Fibroblast of mammary gland (primary cell): ENCODE data around the gene TIPRL.

Experiments used
- DNase-seq: peaks from one replicate; pipeline ENCODE4 v3.0.0-alpha.2; 2010; ENCODE audit warnings: low read depth
- H3K4me3 ChIP-seq: 2 replicates; pipeline ENCODE4 v1.5.1; 2011; ENCODE audit warnings: low read depth, mild to moderate bottlenecking, low read length, moderate library complexity; ENCODE audit not compliant: control insufficient read depth
- TF ChIP-seq, protein P1 (sequence below): conservative IDR thresholded peaks from 2 replicates; pipeline ENCODE4 v1.5.1; 2011; ENCODE audit warnings: low read depth, low read length, inconsistent platforms; ENCODE audit not compliant: control insufficient read depth, insufficient read depth

TIPRL gene

DNA sequence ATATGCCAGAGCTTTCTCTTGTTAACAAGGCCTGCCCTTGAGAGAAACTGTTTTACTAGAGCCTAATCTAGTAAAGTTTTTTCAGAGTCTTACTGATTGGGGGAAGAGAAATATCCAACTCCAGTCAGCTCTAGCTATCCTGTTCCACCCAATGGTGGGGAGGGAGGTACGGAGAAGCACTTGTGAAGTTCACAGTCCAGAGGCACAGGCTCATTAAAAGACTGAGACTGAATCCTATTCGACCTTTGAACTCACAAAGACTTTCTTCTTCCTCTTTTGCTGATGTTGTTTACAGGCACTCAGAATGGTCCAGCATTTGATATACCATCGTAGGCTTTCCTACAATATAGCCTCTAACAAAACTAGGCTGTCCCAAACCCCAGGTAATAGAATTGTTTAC lies 31.6 kb downstream of the TIPRL start:
- no peak for DNase-seq
- H3K4me3 ChIP-seq = no peak overlapping the region
- TF ChIP-seq, protein P1, sequence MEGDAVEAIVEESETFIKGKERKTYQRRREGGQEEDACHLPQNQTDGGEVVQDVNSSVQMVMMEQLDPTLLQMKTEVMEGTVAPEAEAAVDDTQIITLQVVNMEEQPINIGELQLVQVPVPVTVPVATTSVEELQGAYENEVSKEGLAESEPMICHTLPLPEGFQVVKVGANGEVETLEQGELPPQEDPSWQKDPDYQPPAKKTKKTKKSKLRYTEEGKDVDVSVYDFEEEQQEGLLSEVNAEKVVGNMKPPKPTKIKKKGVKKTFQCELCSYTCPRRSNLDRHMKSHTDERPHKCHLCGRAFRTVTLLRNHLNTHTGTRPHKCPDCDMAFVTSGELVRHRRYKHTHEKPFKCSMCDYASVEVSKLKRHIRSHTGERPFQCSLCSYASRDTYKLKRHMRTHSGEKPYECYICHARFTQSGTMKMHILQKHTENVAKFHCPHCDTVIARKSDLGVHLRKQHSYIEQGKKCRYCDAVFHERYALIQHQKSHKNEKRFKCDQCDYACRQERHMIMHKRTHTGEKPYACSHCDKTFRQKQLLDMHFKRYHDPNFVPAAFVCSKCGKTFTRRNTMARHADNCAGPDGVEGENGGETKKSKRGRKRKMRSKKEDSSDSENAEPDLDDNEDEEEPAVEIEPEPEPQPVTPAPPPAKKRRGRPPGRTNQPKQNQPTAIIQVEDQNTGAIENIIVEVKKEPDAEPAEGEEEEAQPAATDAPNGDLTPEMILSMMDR = no peak

DNA sequence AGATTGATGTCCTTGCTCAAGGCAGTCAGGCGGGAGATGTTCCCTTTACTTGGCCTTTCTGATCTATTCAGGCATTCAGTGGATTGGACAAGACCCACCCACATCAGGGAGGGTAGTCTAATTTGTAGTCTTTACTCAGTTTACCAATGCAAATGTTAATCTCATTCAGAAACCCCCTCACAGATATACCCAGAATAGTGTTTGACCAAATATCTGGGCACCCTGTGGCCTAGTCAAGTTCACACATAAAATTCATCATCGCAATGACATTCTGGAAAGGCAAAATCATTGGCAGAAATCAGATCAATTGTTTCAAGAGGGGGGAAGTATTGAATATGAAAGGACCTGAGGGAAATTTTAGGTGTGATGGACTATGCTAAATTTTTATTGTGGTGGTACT lies 34.6 kb downstream of the TIPRL start:
- H3K4me3 ChIP-seq = no peak overlapping the region
- DNase-seq = no peak
- TF ChIP-seq, protein P1 = no peak

DNA sequence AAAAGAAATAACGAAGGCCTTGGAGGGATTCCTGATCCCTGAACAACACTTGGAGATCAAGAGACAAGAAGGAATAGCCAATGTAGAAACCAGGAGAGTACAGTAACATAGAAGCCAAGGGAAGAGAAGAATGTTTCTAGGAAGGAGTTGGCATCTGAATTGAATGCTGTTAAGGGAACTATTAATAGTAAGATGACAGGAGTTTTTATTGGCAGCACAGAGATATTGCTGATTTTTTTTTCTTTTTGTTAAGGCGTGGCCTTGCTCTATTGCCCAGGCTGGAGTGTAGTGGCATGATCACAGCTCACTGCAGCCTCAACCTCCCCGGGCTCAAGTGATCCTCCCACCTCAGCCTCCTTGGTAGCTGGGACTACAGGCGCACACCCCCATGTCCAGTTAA lies 37.4 kb downstream of the TIPRL start:
- TF ChIP-seq, protein P1 = no peak
- no peak for DNase-seq
- H3K4me3 ChIP-seq = no peak overlapping the region

DNA sequence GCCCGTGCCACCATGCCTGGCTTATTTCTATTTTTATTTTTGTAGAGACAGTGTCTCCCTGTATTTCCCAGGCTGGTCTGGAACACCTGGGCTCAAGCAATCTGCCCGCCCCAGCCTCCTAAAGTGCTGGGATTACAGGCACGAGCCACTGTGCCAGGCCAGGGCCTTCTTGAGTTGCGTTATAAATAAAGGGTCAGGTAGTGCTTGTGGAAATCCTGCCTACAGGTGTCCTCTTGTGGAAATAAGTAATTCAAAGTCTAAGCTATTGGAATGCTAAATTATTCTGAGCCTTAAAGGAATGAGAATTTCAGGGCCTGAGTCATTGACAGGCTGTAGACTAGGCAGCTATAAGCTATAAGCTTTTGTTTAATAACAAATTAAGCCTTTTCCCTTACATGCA lies 38.9 kb downstream of the TIPRL start:
- DNase-seq = no peak
- TF ChIP-seq, protein P1 = no peak
- H3K4me3 ChIP-seq = no peak overlapping the region

DNA sequence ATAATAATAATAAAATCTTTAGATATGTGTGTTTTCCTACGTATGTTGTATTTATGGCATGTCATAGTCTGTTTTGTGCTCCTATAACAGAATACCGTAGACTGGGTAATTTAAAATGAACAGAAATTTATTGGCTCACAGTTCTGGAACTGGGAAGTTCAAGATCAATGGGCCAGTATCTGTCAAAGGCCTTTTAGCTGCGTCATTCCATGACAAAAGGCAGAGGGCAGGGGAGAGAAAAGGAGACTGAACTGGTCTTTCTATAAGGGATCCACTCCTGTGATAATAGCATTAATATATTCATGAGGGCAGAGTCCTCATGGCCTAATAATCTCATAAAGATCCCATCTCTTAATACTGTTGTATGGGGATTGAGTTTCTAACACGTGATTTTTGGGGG lies 39.9 kb downstream of the TIPRL start:
- DNase-seq = no peak
- TF ChIP-seq, protein P1 = no peak
- no peak overlapping the region for H3K4me3 ChIP-seq

DNA sequence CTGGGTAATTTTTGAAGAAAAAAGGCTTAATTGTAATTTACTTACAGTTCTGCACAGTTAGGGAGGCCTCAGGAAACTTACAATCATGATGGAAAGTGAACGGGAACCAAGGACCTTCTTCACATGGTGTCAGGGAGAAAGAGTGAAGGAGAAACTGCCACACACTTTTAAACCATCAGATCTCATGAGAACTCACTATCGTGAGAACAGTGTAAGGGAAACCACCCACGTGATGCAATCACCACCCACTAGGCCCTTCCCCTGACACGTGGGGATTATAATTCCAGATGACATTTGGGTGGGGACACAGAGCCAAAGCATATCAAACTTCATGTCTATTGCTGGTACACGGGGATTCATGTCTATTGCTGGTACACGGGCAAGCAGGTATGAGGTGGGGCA lies 41.7 kb downstream of the TIPRL start:
- H3K4me3 ChIP-seq = no peak overlapping the region
- TF ChIP-seq, protein P1 = no peak
- DNase-seq = no peak

DNA sequence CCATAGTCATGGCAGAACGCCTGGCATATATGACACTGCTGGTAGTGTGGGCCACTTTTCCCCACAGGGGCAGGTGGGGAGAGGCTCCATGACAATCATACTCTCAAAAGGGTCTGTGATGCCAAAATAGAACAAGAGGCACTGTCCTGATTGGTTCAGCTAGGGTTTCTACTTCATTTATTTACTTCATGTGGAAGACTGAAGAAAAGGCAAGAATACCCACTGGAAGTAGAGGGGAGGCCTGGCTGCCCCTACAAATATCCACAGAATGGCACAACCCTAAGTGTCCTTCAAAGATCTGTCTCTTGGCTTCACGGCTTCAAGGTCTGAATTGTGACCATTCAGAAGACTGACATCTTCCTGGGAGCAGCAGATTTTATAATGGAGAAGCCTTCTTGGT lies 42.5 kb downstream of the TIPRL start:
- TF ChIP-seq, protein P1 = no peak
- H3K4me3 ChIP-seq = no peak overlapping the region
- no peak for DNase-seq
